GM23338 (cell line): ENCODE results near the gene APBA2. TPM values are rescaled to one million over a fixed set of nuclear protein-coding genes. Genes with fewer than 3 reads are reported as not detected.

ENCODE experiments used
- ATAC-seq: fragments of 200-7000 bp; cut with Tn5 transposase; 3 replicates; pipeline ENCODE4 v1.9.1; 2020
- DNase-seq: peaks from one replicate; pipeline ENCODE4 v3.0.0-alpha.2; 2015; ENCODE audit warnings: low spot score
- H2AFZ ChIP-seq: fragments of 200-600 bp; sonication (generic); 2 replicates; pipeline ENCODE4 v1.8.0; 2016; ENCODE audit warnings: antibody characterized with exemption, mild to moderate bottlenecking, moderate library complexity
- H3F3A ChIP-seq: fragments of 200-600 bp; sonication (generic); replicated peaks from 2 replicates; pipeline ENCODE4 v1.8.0; 2017; ENCODE audit warnings: antibody characterized with exemption, mixed run types, low read depth
- H3K27ac ChIP-seq: fragments of 200-600 bp; sonication (generic); 2 replicates; pipeline ENCODE4 v1.6.1; 2016; ENCODE audit warnings: low read depth
- H3K27me3 ChIP-seq: fragments of 200-600 bp; sonication (generic); 2 replicates; pipeline ENCODE4 v1.8.0; 2016; ENCODE audit warnings: mild to moderate bottlenecking, mixed run types, moderate library complexity; ENCODE audit not compliant: insufficient read depth
- H3K36me3 ChIP-seq: fragments of 200-600 bp; sonication (generic); 2 replicates; pipeline ENCODE4 v1.8.0; 2016; ENCODE audit warnings: mild to moderate bottlenecking; ENCODE audit not compliant: insufficient read depth
- H3K4me1 ChIP-seq: fragments of 200-600 bp; sonication (generic); 2 replicates; pipeline ENCODE4 v1.8.0; 2016; ENCODE audit warnings: mild to moderate bottlenecking, moderate library complexity; ENCODE audit not compliant: insufficient read depth
- H3K4me2 ChIP-seq: fragments of 200-600 bp; sonication (generic); 2 replicates; pipeline ENCODE4 v1.7.1; 2017; ENCODE audit warnings: mixed run types
- H3K4me3 ChIP-seq: fragments of 200-600 bp; sonication (generic); 2 replicates; pipeline ENCODE4 v1.6.1; 2016; ENCODE audit warnings: mixed run types
- H3K79me2 ChIP-seq: fragments of 200-600 bp; sonication (generic); replicated peaks from 2 replicates; pipeline ENCODE4 v1.8.0; 2017; ENCODE audit warnings: mild to moderate bottlenecking; ENCODE audit not compliant: insufficient read depth
- H3K9me2 ChIP-seq: fragments of 200-600 bp; sonication (generic); 2 replicates; pipeline ENCODE4 v1.8.0; 2017; ENCODE audit not compliant: insufficient read depth
- H4K20me1 ChIP-seq: fragments of 200-600 bp; sonication (generic); replicated peaks from 2 replicates; pipeline ENCODE4 v1.8.0; 2017; ENCODE audit warnings: mild to moderate bottlenecking; ENCODE audit not compliant: insufficient read depth
- H3K27ac Mint-ChIP-seq: 2 replicates; pipeline ENCODE4 v1.8.0; 2020; ENCODE audit warnings: inconsistent platforms, mild to moderate bottlenecking, moderate library complexity, mixed read lengths
- H3K27me3 Mint-ChIP-seq: 3 replicates; pipeline ENCODE4 v1.8.0; 2022; ENCODE audit warnings: low read depth, mild to moderate bottlenecking, moderate library complexity, mixed read lengths, inconsistent platforms; ENCODE audit not compliant: insufficient read depth, poor library complexity
- H3K36me3 Mint-ChIP-seq: 3 replicates; pipeline ENCODE4 v1.8.0; 2021; ENCODE audit warnings: low read depth, mild to moderate bottlenecking, inconsistent platforms, moderate library complexity, mixed read lengths
- H3K4me1 Mint-ChIP-seq: 3 replicates; pipeline ENCODE4 v1.8.0; 2020; ENCODE audit warnings: mild to moderate bottlenecking, inconsistent platforms, mixed read lengths
- H3K4me3 Mint-ChIP-seq: 3 replicates; pipeline ENCODE4 v1.8.0; 2021; ENCODE audit warnings: moderate library complexity, mild to moderate bottlenecking, inconsistent platforms, mixed read lengths
- H3K9me3 Mint-ChIP-seq: 3 replicates; pipeline ENCODE4 v1.8.0; 2020; ENCODE audit warnings: moderate library complexity, mild to moderate bottlenecking, inconsistent platforms, mixed read lengths
- CREB1 ChIP-seq: fragments of 250-450 bp; sonication (Bioruptor Pico); IDR thresholded peaks from 2 replicates; pipeline ENCODE4 v1.5.0; 2020; ENCODE audit warnings: low read depth, mild to moderate bottlenecking, moderate library complexity
- EZH2phosphoT487 ChIP-seq: fragments of 200-600 bp; sonication (generic); IDR thresholded peaks from one replicate; pipeline ENCODE4 v1.8.1; 2018; ENCODE audit warnings: antibody characterized with exemption; ENCODE audit not compliant: unreplicated experiment
- JUNB ChIP-seq: IDR thresholded peaks from one replicate; pipeline ENCODE4 v1.6.1; 2016; ENCODE audit warnings: antibody characterized with exemption; ENCODE audit not compliant: unreplicated experiment
- POLR2AphosphoS5 ChIP-seq: IDR thresholded peaks from 2 replicates; pipeline ENCODE4 v1.6.1; 2016; ENCODE audit warnings: antibody characterized with exemption, low read depth
- STAT1 ChIP-seq: IDR thresholded peaks from one replicate; pipeline ENCODE4 v1.6.1; 2016; ENCODE audit warnings: antibody characterized with exemption; ENCODE audit not compliant: unreplicated experiment
- ZNF331 ChIP-seq: fragments of 250-450 bp; sonication (Bioruptor Pico); IDR thresholded peaks from 2 replicates; pipeline ENCODE4 v1.5.0; 2020; ENCODE audit warnings: low read depth, mild to moderate bottlenecking, moderate library complexity
- polyA plus RNA-seq: library from polyadenylated mRNA; unstranded; fragments of >200 nt; fragmentation: Nextera tagmentation; extraction: Ambion mirVana; gene quantifications from 2 replicates; pipeline ENCODE4 v1.2.1, GENCODE V29; 2016
- total RNA-seq: library from RNA; depleted of rRNA; stranded (reverse); fragments of >200 nt; shearing (Covaris generic); gene quantifications from 2 replicates; pipeline ENCODE4 v1.2.3, GENCODE V29; 2014
- TF ChIP-seq, protein P1 (sequence below): fragments of 250-450 bp; sonication (Bioruptor Pico); IDR thresholded peaks from 2 replicates; pipeline ENCODE4 v1.5.0; 2020; ENCODE audit warnings: mild to moderate bottlenecking, moderate library complexity
- TF ChIP-seq, protein P2 (sequence below), 2 experiments: fragments of 200-600 bp in 1 of 2; sonication (generic) in 1 of 2; conservative IDR thresholded peaks; 2 replicates each; pipeline versions ENCODE4 v1.5.1 to v1.6.1; 2016 to 2017; ENCODE audit warnings: antibody characterized with exemption in 2 of 2, low read depth in 2 of 2, mild to moderate bottlenecking in 2 of 2, moderate library complexity in 1 of 2
- TF ChIP-seq, protein P3 (sequence below): IDR thresholded peaks from one replicate; pipeline ENCODE4 v1.6.1; 2018; ENCODE audit warnings: antibody characterized with exemption; ENCODE audit not compliant: unreplicated experiment

Gene APBA2
- total and polyA plus RNA-seq, 2 experiments from 2014 or later = 5.9 to 24.7 TPM

DNA sequence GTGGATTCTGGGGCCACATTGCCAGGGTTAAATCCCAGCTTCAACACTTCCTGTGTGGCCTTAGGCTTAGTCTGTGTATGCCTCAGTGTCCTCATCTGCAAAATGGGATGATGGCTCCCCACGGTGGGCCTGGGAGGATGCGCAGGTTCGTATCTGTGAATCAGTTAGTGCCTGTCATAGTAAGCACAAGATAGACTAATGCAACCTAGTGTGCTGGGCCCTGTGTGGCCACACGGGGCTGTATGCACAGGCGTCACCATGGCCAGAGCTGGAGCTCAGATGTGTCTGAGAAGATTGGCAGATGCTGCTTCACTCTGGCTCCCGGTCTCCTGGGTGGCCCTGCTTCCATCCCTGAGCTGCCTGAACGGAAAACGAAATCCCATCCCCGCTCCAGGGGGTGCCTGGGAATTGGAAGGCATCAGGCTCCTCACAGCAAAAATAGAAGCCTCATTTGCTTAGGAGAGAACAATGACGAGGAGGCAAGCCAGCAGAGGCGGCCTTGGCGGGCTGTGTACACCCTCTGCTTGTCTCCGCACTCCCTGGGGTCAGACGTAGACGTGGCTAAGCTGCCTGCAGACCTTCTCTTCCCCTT lies 103.6 kb downstream of the APBA2 start:
- ATAC-seq = peak; percentile 80
- TF ChIP-seq, protein P1, sequence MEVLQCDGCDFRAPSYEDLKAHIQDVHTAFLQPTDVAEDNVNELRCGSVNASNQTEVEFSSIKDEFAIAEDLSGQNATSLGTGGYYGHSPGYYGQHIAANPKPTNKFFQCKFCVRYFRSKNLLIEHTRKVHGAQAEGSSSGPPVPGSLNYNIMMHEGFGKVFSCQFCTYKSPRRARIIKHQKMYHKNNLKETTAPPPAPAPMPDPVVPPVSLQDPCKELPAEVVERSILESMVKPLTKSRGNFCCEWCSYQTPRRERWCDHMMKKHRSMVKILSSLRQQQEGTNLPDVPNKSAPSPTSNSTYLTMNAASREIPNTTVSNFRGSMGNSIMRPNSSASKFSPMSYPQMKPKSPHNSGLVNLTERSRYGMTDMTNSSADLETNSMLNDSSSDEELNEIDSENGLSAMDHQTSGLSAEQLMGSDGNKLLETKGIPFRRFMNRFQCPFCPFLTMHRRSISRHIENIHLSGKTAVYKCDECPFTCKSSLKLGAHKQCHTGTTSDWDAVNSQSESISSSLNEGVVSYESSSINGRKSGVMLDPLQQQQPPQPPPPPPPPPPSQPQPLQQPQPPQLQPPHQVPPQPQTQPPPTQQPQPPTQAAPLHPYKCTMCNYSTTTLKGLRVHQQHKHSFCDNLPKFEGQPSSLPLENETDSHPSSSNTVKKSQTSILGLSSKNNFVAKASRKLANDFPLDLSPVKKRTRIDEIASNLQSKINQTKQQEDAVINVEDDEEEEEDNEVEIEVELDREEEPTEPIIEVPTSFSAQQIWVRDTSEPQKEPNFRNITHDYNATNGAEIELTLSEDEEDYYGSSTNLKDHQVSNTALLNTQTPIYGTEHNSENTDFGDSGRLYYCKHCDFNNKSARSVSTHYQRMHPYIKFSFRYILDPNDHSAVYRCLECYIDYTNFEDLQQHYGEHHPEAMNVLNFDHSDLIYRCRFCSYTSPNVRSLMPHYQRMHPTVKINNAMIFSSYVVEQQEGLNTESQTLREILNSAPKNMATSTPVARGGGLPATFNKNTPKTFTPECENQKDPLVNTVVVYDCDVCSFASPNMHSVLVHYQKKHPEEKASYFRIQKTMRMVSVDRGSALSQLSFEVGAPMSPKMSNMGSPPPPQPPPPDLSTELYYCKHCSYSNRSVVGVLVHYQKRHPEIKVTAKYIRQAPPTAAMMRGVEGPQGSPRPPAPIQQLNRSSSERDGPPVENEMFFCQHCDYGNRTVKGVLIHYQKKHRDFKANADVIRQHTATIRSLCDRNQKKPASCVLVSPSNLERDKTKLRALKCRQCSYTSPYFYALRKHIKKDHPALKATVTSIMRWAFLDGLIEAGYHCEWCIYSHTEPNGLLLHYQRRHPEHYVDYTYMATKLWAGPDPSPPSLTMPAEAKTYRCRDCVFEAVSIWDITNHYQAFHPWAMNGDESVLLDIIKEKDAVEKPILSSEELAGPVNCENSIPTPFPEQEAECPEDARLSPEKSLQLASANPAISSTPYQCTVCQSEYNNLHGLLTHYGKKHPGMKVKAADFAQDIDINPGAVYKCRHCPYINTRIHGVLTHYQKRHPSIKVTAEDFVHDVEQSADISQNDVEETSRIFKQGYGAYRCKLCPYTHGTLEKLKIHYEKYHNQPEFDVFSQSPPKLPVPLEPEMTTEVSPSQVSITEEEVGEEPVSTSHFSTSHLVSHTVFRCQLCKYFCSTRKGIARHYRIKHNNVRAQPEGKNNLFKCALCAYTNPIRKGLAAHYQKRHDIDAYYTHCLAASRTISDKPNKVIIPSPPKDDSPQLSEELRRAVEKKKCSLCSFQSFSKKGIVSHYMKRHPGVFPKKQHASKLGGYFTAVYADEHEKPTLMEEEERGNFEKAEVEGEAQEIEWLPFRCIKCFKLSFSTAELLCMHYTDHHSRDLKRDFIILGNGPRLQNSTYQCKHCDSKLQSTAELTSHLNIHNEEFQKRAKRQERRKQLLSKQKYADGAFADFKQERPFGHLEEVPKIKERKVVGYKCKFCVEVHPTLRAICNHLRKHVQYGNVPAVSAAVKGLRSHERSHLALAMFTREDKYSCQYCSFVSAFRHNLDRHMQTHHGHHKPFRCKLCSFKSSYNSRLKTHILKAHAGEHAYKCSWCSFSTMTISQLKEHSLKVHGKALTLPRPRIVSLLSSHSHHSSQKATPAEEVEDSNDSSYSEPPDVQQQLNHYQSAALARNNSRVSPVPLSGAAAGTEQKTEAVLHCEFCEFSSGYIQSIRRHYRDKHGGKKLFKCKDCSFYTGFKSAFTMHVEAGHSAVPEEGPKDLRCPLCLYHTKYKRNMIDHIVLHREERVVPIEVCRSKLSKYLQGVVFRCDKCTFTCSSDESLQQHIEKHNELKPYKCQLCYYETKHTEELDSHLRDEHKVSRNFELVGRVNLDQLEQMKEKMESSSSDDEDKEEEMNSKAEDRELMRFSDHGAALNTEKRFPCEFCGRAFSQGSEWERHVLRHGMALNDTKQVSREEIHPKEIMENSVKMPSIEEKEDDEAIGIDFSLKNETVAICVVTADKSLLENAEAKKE (CRISPR knock-in tag) = 0 out of 2 replicates have a peak, but pooled peaks have one; percentile 23
- TF ChIP-seq EZH2phosphoT487 (no peak), ZNF331 (CRISPR knock-in tag) (no peak), POLR2AphosphoS5 (no peak), CREB1 (no peak), JUNB (no peak), STAT1 (no peak)
- TF ChIP-seq, protein P2, sequence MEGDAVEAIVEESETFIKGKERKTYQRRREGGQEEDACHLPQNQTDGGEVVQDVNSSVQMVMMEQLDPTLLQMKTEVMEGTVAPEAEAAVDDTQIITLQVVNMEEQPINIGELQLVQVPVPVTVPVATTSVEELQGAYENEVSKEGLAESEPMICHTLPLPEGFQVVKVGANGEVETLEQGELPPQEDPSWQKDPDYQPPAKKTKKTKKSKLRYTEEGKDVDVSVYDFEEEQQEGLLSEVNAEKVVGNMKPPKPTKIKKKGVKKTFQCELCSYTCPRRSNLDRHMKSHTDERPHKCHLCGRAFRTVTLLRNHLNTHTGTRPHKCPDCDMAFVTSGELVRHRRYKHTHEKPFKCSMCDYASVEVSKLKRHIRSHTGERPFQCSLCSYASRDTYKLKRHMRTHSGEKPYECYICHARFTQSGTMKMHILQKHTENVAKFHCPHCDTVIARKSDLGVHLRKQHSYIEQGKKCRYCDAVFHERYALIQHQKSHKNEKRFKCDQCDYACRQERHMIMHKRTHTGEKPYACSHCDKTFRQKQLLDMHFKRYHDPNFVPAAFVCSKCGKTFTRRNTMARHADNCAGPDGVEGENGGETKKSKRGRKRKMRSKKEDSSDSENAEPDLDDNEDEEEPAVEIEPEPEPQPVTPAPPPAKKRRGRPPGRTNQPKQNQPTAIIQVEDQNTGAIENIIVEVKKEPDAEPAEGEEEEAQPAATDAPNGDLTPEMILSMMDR (conservative IDR thresholded peaks at IDR 0.05; ENCODE audit: low read depth in 2 of 2) = peak; percentile 48 to 57
- TF ChIP-seq, protein P3, sequence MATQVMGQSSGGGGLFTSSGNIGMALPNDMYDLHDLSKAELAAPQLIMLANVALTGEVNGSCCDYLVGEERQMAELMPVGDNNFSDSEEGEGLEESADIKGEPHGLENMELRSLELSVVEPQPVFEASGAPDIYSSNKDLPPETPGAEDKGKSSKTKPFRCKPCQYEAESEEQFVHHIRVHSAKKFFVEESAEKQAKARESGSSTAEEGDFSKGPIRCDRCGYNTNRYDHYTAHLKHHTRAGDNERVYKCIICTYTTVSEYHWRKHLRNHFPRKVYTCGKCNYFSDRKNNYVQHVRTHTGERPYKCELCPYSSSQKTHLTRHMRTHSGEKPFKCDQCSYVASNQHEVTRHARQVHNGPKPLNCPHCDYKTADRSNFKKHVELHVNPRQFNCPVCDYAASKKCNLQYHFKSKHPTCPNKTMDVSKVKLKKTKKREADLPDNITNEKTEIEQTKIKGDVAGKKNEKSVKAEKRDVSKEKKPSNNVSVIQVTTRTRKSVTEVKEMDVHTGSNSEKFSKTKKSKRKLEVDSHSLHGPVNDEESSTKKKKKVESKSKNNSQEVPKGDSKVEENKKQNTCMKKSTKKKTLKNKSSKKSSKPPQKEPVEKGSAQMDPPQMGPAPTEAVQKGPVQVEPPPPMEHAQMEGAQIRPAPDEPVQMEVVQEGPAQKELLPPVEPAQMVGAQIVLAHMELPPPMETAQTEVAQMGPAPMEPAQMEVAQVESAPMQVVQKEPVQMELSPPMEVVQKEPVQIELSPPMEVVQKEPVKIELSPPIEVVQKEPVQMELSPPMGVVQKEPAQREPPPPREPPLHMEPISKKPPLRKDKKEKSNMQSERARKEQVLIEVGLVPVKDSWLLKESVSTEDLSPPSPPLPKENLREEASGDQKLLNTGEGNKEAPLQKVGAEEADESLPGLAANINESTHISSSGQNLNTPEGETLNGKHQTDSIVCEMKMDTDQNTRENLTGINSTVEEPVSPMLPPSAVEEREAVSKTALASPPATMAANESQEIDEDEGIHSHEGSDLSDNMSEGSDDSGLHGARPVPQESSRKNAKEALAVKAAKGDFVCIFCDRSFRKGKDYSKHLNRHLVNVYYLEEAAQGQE = no peak
- no peaks in the 10 kb centered on the region for H3K36me3 ChIP-seq
- H3K27me3 ChIP-seq = no peaks in the 10 kb centered on the region
- Mint-ChIP-seq H3K4me1 (peaks cover 30% of the 10 kb centered on the region), H3K27me3 (peaks cover 7% of the 10 kb centered on the region), H3K9me3 (no peaks in the 10 kb centered on the region), H3K36me3 (no peaks in the 10 kb centered on the region), H3K4me3 (no peak overlapping the region), H3K27ac (peak overlapping the region; percentile 28; the same call in 1 of the 2 replicates)
- DNase-seq = peak; percentile 61
- H2AFZ ChIP-seq = no peak overlapping the region
- no peak overlapping the region for H3K4me2 ChIP-seq
- H3K4me3 ChIP-seq = no peak overlapping the region
- no peaks in the 10 kb centered on the region for H3F3A ChIP-seq
- H3K27ac ChIP-seq = no peak overlapping the region
- no peaks in the 10 kb centered on the region for H3K9me2 ChIP-seq
- H3K79me2 ChIP-seq = no peaks in the 10 kb centered on the region
- H4K20me1 ChIP-seq = no peaks in the 10 kb centered on the region
- no peaks in the 10 kb centered on the region for H3K4me1 ChIP-seq
